Hematopoietic multipotent progenitor cell treated with erythropoietin and hydrocortisone succinate and interleukin-3 and kit ligand, for 17 days (in vitro differentiated cells): ENCODE data around the gene HSPG2.
"Not testable (repeated sequence)": the region's sequence is repeated elsewhere in the genome, so short reads cannot be mapped to it uniquely, and the experiment has no call there.

ENCODE experiments used
- DNase-seq: peaks from one replicate; pipeline ENCODE4 v3.0.0-alpha.2; 2015; ENCODE audit warnings: low spot score

The HSPG2 gene

GRCh38 chr1:21843208-21843607 lies 93.9 kb downstream of the HSPG2 start:
- DNase-seq: no peak

GRCh38 chr1:21842606-21843162 lies 94.4 kb downstream of the HSPG2 start:
- DNase-seq: no peak

GRCh38 chr1:21841852-21842466 lies 95.2 kb downstream of the HSPG2 start:
- no peak for DNase-seq

GRCh38 chr1:21840981-21841380 lies 96.1 kb downstream of the HSPG2 start:
- no peak for DNase-seq

GRCh38 chr1:21839337-21840037 lies 97.6 kb downstream of the HSPG2 start:
- no peak for DNase-seq

- DNase-seq: no peak
Observed at GRCh38 chr1:21838359-21839157, 98.6 kb downstream of the HSPG2 start.

- DNase-seq: no peak
Observed at GRCh38 chr1:21837476-21837875, 99.6 kb downstream of the HSPG2 start.

DNA sequence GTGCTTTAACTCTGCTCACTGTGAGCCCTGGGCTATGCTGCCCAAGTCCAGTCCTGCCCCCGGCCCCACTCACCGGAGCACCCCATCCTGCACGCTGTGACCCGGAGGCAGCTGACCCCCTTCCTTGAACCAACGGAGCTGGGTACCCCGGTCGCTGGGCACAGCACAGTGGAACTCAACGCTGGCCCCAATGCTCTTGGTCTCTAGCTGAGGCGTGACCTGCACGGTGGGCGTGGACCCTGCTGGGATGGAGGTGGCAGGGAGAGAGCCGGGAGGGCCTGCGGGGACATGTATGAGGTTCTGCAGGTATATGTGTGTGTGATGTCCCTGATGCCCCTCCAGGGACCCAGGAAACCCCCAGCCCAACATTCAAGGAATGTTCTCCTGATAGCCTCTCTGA lies 100.4 kb downstream of the HSPG2 start:
- no peak for DNase-seq

GRCh38 chr1:21836010-21836409 lies 101.1 kb downstream of the HSPG2 start:
- no peak for DNase-seq

GRCh38 chr1:21834666-21835065 lies 102.4 kb downstream of the HSPG2 start:
- DNase-seq: no peak

DNA sequence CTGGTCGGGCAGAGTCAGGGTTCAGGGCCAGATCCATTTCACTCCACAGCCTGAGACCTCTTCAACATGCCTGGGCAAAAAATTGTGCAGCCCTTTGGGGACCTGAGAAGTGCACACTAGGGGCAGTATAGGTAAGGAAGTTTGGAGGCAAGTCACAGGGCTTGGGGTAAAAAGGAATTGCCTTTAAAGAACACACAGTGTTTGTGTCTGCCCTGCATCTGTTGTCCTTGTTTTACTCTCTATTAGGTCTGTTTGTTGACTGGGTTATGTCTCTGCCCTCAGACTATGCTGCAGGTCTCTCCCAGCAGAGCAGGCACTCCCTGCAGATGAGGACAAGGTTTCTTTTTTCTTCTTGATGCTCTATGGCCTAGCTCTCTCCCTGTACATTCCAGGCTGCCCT lies 103.0 kb downstream of the HSPG2 start:
- no peak for DNase-seq

DNA sequence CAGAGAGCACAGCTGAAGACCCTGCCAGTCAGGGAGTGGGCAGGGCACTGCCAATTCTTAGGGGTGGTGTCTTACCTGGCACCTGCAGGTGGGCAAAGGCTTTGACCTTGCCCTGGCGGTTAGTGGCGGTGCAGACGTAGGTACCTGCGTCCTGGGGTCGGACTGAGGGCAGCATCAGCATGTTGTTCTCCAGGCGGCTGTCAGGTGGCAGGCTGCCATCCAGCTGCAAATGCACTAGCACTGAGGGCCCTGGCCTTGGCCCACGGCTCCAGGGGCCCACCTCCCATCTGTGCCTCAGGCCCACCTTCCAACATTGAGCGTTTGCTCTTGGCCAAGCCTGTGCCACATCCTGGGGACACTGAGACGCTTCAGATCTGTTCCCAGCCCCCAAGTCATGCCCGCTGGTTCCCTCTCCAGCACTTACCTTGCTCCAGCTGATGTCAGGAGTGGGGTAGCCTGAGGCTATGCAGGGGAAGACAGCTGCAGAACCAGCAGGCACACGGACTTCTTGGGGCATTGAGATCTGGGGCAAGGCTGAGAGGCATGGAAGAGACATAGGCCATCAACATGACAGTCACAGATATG lies 103.6 kb downstream of the HSPG2 start:
- no peak for DNase-seq

DNA sequence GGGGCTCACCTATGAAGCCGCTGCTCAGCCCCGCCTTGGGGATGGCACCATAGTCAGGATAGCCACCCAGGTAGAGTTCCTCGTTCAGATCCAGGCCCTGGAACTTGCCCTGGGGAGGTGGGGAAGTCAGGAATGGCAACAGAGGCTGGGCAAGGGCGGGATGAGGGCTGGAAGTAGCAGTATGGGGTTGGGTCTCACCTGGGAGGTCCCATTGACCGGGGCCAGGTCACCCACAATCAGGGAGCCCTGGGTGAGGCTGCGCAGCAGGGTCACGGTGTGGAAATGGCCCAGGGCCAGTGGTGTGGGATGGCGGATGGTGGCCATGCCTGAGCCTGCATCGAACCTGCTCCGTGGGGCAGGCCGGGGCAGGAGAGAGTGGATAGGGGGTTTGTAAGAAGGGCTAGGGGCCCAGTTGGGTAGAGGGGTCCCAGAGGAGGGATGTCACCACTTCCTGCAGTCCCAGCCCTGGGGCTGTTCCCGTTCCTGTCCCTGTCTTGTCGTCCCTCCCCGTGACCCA lies 105.6 kb downstream of the HSPG2 start:
- DNase-seq: no peak

DNA sequence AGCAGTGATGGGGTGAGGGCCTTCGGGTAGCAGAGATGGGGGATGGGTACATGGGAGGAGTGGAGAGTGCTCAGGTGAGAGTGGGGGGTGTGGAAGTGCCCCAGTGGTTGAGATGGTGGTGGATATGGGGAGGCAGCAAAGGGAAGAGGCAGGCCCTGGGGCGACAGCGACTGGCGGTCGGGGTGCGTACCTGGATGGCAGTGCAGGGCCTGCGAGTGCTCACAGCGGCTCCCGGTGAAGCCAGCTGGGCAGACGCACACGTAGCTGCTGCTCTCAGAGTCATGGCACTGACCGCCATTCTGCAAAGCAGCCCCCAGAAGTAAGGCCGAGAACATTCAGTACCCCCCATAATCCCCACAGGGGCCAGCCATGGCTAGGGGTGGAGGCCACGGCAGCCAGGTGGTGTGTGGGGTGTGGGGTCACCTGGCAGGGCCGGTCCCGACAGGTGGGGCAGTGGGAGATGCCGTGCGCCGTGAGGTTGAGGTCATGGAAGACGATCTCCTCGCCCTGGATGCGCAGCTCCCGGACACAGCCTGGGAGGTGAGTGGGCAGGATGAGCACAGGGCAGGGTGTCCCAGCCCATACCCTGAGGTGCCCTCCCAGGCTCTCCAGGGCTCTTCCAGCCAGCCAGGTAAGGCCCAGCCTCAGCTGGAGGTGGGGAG lies 106.2 kb downstream of the HSPG2 start:
- no peak for DNase-seq

DNA sequence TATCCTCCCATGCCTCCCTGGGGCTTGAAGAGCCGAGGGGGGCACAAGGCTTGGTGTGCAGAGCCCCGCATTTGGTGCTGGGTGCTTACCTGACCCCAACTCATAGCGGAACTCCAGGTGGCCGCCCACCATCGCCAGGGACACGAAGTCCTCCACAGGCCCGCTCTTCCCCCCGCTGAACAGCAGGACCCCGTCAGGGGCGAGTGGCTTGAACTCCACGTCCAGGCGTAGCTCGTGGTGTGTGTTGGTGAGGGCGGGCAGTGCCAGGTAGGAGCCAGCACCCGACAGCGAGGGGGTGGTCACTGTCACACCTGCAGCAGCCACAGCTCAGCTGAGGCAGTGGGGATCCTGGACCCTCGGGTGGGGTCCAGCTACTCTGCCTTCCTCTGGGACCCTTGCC lies 107.8 kb downstream of the HSPG2 start:
- DNase-seq: no peak

GRCh38 chr1:21828506-21829210 lies 108.5 kb downstream of the HSPG2 start:
- DNase-seq: no peak

DNA sequence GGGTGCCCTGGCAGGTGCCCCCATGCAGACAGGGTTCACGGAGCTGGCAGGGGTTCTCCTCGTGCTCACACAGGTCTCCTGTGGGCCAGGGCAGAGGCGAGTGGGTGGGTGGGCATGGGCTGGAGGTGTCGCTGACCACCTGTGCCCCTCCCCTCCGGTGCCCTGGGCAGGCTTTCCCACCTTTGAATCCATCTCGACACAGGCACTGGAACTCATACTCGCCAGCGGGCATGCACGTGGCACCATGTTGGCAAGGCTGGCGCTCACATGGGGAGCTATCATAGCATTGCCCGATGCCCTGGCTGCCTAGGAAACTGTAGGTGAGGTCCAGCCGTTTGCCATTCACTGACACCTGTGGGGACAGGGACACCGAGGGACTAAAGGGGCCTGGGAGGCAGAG lies 109.0 kb downstream of the HSPG2 start:
- no peak for DNase-seq

DNA sequence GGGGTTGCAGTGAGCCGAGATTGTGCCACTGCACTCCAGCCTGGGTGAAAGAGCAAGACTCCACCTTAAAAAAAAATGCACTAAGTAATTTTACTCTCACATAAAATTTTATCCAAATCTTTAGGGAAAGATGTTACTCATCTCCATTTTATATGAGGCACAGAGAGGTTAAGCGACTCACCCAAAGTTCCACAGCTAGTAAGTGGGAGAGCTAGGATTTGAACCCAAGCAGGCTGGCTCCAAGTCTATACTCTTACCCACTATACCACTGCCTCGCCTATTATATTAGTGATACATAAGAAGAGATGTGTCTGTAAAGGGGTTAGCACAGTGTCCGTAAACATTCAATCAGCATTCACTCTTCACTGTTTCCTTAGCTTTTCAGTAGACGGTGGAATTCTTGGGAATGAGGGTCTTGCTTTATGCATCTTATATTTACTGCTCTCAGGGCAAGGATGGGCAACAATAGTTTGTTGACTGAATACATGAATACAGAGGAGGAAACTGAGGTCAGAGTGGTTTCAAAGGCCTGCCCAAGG lies 109.9 kb downstream of the HSPG2 start:
- no peak for DNase-seq

DNA sequence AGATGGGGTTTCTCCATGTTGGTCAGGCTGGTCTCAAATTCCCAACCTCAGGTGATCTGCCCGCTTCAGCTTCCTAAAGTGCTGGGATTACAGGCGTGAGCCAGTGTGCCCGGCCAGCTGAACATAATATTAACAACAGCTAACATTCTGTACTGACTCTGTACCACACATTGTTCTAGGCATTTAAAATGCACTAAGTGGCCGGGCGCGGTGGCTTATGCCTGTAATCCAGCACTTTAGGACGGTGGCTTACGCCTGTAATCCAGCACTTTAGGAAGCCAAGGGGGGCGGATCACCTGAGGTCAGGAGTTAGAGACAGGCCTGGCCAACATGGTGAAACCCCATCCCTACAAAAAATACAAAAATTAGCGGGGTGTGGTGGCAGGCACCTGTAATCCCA lies 110.4 kb downstream of the HSPG2 start:
- not testable (repeated sequence) for DNase-seq

GRCh38 chr1:21825393-21825792 lies 111.7 kb downstream of the HSPG2 start:
- DNase-seq: no peak

GRCh38 chr1:21824926-21825325 lies 112.2 kb downstream of the HSPG2 start:
- DNase-seq: no peak
